Right lung (tissue), 10 donors: ENCODE data around the gene NHLH1. TPM values are rescaled to one million over a fixed set of nuclear protein-coding genes. Genes with fewer than 3 reads are reported as not detected.

ENCODE experiments used
- DNase-seq, 2 donors: peaks; one replicate each; pipeline ENCODE4 v3.0.0-alpha.2; 2013
- long read RNA-seq, 8 donors: transcript quantifications; one replicate each; lab custom pipeline, GENCODE V29; 2026
- polyA plus RNA-seq, 5 donors: library from polyadenylated mRNA; unstranded; fragments of 120-200 nt; gene quantifications; one replicate each; pipeline versions ENCODE4 v1.2.1 to v1.2.3, GENCODE V29; 2013; ENCODE audit warnings: inconsistent platforms in 1 of 5, low replicate concordance in 1 of 5; ENCODE audit not compliant: insufficient read length in 5 of 5, insufficient read depth in 1 of 5

The NHLH1 gene
- under 1 TPM; 0.13 to 0.37 (median 0.18) TPM for polyA plus RNA-seq
- long read RNA-seq, donor 1: 0 reads
- long read RNA-seq, donor 2: 0 reads
- long read RNA-seq, donor 3: 0 reads
- long read RNA-seq, donor 4: 0 reads
- long read RNA-seq, donor 5: 0 reads
- long read RNA-seq, donor 6: 0 reads
- long read RNA-seq, donor 7: 0 reads
- long read RNA-seq, donor 8: 0 reads

DNA sequence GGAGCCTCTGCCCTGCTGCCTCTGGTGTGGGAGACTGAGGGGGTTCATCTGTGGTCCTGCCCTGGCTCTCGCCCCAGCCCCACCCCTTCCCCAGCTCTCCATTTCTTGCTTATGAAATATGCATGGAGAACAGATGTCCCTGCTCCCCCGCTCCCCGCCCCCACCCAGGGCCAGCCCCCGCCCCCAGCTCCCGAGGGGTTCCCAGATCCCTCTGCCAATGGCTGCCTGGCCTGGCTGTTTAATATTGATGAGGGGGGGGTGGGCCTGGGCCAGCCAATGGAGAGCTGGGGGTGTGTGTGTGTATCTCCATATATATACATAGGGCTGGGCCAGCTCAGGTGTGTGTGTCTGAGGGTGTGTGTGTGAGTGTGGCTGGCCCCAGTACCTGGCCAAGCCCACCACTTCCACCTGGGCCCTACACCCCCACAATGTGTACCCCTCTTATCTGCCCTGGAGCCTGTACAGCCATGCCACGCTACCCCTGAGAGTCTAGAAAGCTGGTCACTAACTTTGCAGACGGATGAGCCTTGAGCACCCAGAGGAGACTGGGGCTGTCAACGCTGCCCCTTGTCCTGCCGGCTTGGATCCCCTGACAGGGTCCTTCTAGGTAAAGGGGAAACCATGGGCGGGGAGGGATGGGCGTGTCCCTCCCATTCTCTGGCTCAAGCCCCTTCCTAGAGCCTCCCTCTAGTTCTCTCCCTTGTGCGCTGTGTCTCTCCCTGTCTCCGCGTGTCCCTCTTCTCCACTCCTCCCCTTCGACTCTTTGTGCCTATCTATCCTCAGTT, at the start of gene NHLH1:
TSS of gene NHLH1 (plus strand) at position 341 of the 785 bp plus-strand sequence. CDS start 3,661 bp downstream, outside the sequence.
- DNase-seq: no peak

DNA sequence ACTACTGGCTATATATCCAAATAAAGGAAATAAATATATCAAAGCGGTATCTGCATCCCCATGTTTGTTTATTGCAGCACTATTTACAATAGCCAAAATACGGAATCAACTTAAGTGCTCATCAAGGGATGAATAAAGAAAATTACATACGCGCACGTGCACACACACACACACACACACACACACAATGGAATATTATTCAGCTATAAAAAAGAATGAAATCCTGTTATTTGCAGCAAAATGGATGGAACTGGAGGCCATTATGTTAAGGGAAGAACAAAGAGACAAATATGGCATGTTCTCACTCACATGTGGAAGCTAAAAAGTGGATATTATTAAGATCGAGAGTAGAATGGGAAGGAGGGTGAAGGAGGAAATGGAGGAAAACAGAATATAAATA, 44.0 kb upstream of the NHLH1 start:
- DNase-seq: no peak

DNA sequence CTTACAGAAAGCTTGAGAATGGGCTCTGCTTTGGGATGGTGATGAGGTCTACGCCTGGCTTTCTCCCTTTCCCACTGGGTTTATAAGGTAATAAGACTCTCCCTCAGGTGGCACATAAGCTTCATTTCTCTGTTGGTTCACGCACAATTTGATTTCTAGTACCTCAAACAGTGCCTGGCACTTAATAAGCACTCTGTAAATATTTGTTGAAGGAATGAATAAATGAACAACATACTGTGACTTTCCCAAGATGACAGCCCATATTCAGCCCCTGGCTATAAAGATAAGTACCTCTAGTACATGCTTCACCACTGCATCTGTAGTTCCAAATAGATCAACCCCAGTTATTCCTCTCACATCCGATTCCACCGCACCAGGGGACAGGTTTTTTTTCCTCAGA, 41.6 kb upstream of the NHLH1 start:
- DNase-seq: no peak

DNA sequence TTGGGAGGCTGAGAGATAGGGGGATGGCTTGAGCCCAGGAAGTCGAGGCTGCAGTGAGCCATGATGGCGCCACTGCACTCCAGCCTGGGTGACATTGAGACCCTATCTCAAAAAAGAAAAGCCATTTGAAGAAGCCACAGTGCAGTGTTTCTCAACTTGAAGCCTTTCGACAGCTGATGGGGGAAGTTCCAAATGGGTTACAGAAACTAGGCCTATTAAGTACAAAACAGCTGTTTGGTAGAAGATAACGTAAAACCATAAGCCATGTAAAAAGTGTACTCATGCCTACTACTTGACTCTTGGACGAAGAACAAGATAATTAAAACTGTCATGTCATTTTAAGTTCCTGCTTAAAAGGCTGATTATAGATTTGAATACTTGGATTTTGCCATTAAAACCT, 40.5 kb upstream of the NHLH1 start:
- DNase-seq: no peak

DNA sequence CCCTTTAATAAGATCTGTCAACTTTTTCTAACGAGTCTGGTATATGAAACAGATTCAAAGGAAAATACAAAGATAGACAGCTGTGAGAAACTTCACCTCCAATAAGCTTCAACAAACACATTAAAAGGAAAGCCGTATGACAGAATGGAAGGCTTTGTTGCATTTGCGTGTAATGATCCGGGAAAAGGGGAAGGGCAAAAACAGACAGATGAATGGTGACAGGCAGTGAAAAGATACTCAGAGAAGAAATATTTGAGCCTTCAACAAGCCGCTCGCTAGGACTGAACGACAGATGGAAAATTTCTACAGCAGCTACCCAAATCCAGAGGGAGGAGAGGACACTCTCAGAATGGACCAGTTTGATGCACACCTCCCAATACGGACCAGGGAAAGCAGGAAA, 38.7 kb upstream of the NHLH1 start:
- no peak for DNase-seq

GRCh38 chr1:160330119-160330518, 36.8 kb upstream of the NHLH1 start:
- DNase-seq: no peak

GRCh38 chr1:160332516-160332915, 34.4 kb upstream of the NHLH1 start:
- no peak for DNase-seq

- DNase-seq: no peak
These were observed 28.3 kb upstream of the NHLH1 start for GRCh38 chr1:160338580-160338979.

DNA sequence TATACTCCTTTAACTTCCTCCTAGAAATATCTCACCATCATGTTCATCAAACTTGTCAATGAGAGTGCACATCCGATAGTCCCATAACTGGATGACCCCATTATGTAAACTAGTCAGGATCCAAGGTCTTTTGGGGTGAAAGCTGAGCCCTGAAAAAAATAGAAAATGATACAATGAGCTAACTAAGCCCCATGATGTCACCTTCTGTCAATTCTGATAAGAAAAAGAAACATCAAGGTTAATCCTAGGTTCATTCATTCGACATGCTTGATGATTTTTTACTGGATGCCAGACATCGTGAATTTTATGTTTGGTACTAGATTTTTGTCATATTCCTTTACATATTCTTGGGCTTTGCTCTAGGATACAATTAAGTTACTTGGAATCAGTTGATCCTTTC, 26.7 kb upstream of the NHLH1 start:
- no peak for DNase-seq

DNA sequence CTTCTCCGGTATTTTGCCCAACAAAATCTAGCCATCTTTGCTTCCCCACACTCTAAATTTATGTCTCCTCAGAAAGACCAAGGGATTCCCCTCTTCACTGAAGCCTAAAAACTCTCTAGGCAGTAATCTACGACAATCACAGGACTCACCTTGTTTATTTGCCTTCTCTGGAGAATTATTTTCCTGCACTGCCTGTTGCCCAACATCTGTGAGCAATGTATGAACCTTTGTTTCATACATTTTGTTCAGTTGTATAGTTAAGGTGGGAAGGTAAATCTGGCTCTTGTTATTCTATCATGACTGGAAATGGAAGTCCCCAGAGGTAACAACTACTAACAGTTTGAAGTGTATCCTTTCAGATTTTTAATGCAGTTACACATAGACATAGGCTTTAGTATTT, 26.0 kb upstream of the NHLH1 start:
- no peak for DNase-seq

DNA sequence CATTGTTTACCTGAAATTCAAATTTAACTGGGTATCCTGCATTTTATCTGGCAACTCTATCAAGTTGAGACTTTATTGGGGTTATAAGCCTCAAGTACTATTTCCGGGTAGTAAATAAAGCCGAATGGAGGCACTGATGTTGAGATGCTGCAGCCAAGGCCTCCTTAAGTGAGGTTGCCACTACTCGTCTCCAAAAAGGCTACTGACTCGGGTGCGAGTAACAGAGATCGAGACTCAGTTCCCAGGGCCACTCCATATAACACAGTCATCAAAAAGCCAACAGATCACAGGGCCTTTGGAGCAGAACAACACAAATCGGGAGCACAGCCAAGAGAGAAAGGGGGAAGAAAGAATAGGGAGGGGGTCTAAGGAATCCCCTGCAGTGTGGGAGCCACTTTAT, 24.3 kb upstream of the NHLH1 start:
- DNase-seq: peak in 1 of 2 donors; percentile 40

DNA sequence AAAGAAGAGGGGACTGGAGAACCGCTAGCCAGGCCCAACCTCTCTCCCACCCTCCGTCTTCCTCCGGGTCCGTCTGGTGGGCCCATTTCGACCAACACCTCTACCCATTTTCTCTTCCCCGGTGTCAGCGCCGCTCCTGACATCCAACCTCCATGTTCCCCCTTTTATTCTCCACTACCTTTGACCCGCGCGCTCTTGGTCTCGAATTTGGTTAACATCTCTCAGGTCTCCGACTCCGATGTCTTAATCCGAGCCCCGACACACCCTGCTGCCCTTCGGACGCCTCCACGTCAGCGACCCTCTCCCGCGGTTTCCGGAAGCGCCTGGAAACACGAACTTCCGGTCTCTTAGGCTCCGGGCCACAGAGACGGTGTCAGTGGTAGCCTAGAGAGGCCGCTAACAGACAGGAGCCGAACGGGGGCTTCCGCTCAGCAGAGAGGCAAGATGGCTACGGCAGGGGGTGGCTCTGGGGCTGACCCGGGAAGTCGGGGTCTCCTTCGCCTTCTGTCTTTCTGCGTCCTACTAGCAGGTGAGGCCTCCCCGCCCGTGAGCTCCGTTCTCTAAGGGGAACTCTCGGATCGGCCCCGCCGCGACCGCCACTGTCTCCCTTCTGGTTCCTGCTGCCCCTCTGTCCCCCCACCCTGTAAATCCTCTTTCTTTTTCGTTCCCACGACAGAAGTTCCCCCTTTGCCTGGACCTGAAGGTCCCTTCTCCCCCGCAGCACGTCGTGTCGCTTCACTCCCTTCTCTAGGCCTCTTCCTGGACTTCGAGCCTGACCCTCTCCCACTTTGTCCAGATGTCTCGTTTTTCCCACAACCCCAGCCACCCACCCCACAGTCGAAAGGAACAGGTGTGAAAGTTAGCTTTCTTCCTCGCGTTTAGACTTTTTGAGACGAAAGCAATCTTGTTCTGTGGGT, 23.7 kb upstream of the NHLH1 start, which contains the start of the genes COPA and NCSTN:
TSS of gene COPA (minus strand) at position 298 of the 917 bp plus-strand sequence. CDS start at position 218, 80 bp downstream.
TSS of gene NCSTN (plus strand) at position 431 of the 917 bp plus-strand sequence. CDS start at position 445, 14 bp downstream.
- peak; percentile 90 to 94 for DNase-seq

DNA sequence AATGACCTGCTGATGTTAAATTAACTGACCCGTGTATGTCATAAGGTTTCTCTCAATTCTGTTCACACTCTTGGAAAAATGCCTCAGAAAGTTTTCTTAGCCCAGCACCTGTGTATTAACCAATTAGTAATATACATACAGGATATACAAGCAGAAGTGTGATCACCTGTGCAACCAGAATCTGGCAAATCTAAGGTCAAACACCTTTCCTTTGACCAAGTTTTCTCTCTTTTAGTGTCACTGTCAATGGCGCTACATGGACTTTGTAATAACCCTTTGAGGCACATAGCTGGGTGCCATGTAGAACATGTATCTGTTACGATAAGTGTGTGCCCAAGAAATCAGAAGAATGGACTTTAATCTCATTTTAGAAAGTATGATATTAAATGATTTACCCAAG, 22.6 kb upstream of the NHLH1 start:
- no peak for DNase-seq

- DNase-seq: no peak
These were observed 21.9 kb upstream of the NHLH1 start for GRCh38 chr1:160344936-160345335.

GRCh38 chr1:160346463-160346862, 20.4 kb upstream of the NHLH1 start:
- DNase-seq: no peak

GRCh38 chr1:160346958-160347357, 19.9 kb upstream of the NHLH1 start:
- DNase-seq: no peak

- DNase-seq: no peak
These were observed 15.2 kb upstream of the NHLH1 start for GRCh38 chr1:160351629-160352028.

GRCh38 chr1:160352555-160352954, 14.3 kb upstream of the NHLH1 start:
- DNase-seq: no peak

DNA sequence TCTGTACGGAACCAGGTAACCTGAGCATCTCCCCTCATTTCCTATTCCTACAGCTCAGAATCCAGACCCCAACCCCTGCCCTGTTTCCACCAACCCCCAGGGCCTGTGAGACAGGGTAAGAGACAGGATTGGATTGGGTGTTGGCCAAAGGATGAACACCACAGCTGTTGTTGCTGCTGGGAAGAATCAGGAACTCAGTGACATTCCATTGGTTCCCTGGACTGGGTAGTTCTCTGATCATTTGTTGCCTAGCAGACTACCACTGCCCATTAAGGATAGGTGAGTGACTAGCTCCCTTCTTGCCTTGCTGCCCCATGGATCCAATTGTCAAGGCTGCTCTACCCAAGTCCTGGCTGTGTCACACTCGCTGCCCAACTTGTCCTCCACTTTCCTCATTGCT, 13.6 kb upstream of the NHLH1 start:
- DNase-seq: no peak

DNA sequence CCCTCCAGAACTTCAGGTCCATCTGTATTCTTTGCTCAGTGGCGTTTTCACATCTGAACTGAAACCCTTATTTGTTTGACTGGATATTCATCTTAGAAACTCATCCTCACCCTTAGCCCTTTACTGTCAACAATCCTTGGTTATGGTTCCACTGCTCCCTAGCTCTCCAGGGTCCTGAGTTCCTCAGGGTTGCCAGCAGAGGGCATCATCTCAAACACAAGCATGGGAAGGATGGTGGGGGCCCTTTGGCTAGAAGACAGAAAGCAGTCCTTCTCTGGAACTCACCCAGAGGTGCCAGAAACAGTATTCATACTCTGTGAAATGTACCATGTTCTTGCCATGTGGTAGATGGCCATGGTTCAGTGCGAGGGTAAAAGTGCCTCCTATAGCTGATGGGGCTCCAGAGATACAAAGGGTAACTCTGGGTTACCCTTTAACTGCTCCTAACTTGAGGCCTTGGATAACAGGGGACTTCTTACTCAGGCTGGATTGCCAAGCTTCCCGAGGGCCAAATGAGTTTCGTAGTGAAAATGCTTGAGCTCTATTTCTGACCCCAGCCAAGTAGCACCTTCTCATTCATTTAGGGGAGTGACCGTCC, 12.4 kb upstream of the NHLH1 start:
- no peak for DNase-seq

DNA sequence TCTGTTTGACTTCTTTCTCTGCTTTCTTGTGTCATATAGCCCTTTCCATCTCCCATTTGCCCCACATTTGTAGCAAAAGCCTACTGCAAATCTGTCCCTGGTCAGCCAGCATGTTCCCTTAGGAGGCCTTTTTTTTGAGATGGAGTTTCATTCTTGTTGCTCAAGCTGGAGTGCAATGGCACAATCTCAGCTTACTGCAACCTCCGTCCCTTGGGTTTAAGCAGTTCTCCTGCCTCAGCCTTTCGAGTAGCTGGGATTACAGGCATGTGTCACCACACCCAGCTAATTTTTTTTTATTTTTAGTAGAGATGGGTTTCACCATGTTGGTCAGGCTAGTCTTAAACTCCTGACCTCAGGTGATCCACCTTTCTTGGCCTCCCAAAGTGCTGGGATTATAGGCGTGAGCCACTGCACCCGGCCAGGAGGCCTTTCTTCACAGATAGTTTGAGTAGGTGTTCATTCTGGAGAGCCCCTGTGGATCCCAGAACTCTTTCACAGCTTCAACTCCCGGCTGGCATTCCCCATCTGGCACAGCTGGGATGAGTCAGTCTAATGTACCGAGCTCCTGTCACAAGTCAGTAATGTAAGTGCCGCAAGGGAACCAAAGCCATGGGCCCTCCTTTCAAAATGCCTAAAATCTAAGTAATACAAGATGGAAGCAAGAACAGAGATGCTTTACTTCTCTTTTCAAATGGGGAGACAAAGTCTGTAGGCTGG, 9.4 kb upstream of the NHLH1 start:
- no peak for DNase-seq
